ENCODE measurements around the gene GADD45B. TPM values are rescaled to one million over a fixed set of nuclear protein-coding genes. Genes with fewer than 3 reads are reported as not detected.

The GADD45B gene
- total RNA-seq, 1 experiment from 2014 or later: 16.2 TPM

- no peaks in the 10 kb centered on the region; the same call in 1 of the 2 replicates for H3K27me3 ChIP-seq (ENCODE audit: insufficient read depth, low read length)
- Mint-ChIP-seq H3K4me1 (peaks cover 6 to 10% of the 10 kb centered on the region in 2 experiments), H3K27ac (no peak overlapping the region; a peak in 1 of 7 replicates), H3K4me3 (no peak overlapping the region), H3K9me3 (peaks cover 5 to 6% of the 10 kb centered on the region in 2 experiments; a peak in 4 of 5 replicates), H3K36me3 (ENCODE audit: insufficient read depth in 1 of 3, low read depth in 3 of 3) (no peaks in the 10 kb centered on the region; a peak in 1 of 7 replicates), H3K27me3 (ENCODE audit: low read depth) (peaks cover 50% of the 10 kb centered on the region)
- no peak overlapping the region for H3T11ph ChIP-seq (ENCODE audit: low read length)
- H2BK12ac ChIP-seq (ENCODE audit: insufficient read length, low read depth, low read length): no peak overlapping the region
- H4K91ac ChIP-seq (ENCODE audit: insufficient read length, low read depth, low read length): no peak overlapping the region
- no peak overlapping the region for H4K8ac ChIP-seq (replicated peaks; ENCODE audit: insufficient read length, low read depth, low read length)
- no peak overlapping the region for H2BK120ac ChIP-seq (ENCODE audit: low read depth, low read length, poor library complexity, severe bottlenecking)
- no peak overlapping the region for H2BK15ac ChIP-seq (ENCODE audit: low read depth, low read length)
- TF ChIP-seq CTCF (conservative IDR thresholded peaks at IDR 0.05): no peak
- no peak overlapping the region for H3K18ac ChIP-seq (ENCODE audit: insufficient read length, low read depth, low read length)
- H3K9me3 ChIP-seq (ENCODE audit: control insufficient read depth, low read depth, low read length): peaks cover 4% of the 10 kb centered on the region
- H3K56ac ChIP-seq (ENCODE audit: insufficient read length, low read depth, low read length): no peak overlapping the region
- no peak overlapping the region for H3K14ac ChIP-seq (ENCODE audit: insufficient read depth, low read length)
- H3K79me2 ChIP-seq (ENCODE audit: insufficient read depth, low read length): no peaks in the 10 kb centered on the region
- H3K4me2 ChIP-seq (ENCODE audit: insufficient read depth, insufficient read length, low read length): no peak overlapping the region
- no peak overlapping the region for H2BK5ac ChIP-seq (ENCODE audit: insufficient read length, low read length)
- H3K4me1 ChIP-seq (ENCODE audit: insufficient read depth, low read length): no peaks in the 10 kb centered on the region
- no peak for DNase-seq
- H2AFZ ChIP-seq (ENCODE audit: low read length): no peak overlapping the region
- H3K79me1 ChIP-seq (ENCODE audit: insufficient read depth, low read depth, low read length, poor library complexity, severe bottlenecking): no peaks in the 10 kb centered on the region
- no peak overlapping the region for H2AK5ac ChIP-seq (ENCODE audit: insufficient read length, low read length)
- H4K20me1 ChIP-seq (ENCODE audit: control insufficient read depth, insufficient read depth, insufficient read length): no peaks in the 10 kb centered on the region
- no peak overlapping the region for H3K4ac ChIP-seq (ENCODE audit: low read depth, low read length)
- no peak overlapping the region for H2BK20ac ChIP-seq (ENCODE audit: low read depth, low read length, poor library complexity, severe bottlenecking)
- H3K27ac ChIP-seq (ENCODE audit: insufficient read length, low read depth, low read length): no peak overlapping the region
- no peak overlapping the region for H3K23ac ChIP-seq (ENCODE audit: insufficient read length, low read depth, low read length)
- H3K9ac ChIP-seq (ENCODE audit: extremely low read depth, insufficient read length, low read length): no peak overlapping the region
- peaks cover 11% of the 10 kb centered on the region for H3K23me2 ChIP-seq (ENCODE audit: insufficient read length, low read depth, low read length, poor library complexity, severe bottlenecking)
- H4K5ac ChIP-seq (ENCODE audit: insufficient read length, low read depth, low read length): no peak overlapping the region
- no CpG with 5 or more reads among the region's 6 CpGs for WGBS (ENCODE audit: extremely low coverage, insufficient read length, low lambda C conversion rate)
Measured at GRCh38 chr19:2483084-2483483, 7.2 kb downstream of the GADD45B start.

All from H9 (cell line).